Stomach (tissue), 9 donors: ENCODE data around the gene TNP1. TPM values are rescaled to one million over a fixed set of nuclear protein-coding genes. Genes with fewer than 3 reads are reported as not detected.

Source experiments
- DNase-seq, 2 donors: peaks; one replicate each; pipeline versions ENCODE4 v3.0.0 to v3.0.0-alpha.2; 2013 to 2019
- H3K27ac ChIP-seq, 5 donors: fragments of 200-600 bp in 4 of 5; sonication (generic) in 4 of 5; one replicate each; pipeline ENCODE4 v1.5.1; 2013 to 2019; ENCODE audit warnings: mild to moderate bottlenecking in 1 of 5, moderate library complexity in 1 of 5
- H3K27me3 ChIP-seq, 3 donors: fragments of 200-600 bp; sonication (generic); one replicate each; pipeline ENCODE4 v1.5.1; 2017 to 2019; ENCODE audit warnings: mixed run types in 1 of 3
- H3K36me3 ChIP-seq, 4 donors: fragments of 200-600 bp; sonication (generic); 1 replicate in 3 of 4; 2 replicates in 1 of 4; pipeline ENCODE4 v1.5.1; 2016 to 2019
- H3K4me1 ChIP-seq, 4 donors: fragments of 200-600 bp; sonication (generic); one replicate each; pipeline ENCODE4 v1.5.1; 2016 to 2019
- H3K4me3 ChIP-seq, 4 donors: fragments of 200-600 bp; sonication (generic) in 3 of 4; one replicate each; pipeline ENCODE4 v1.5.1; 2016 to 2019; ENCODE audit warnings: mild to moderate bottlenecking in 1 of 4
- H3K9me3 ChIP-seq, 4 donors: fragments of 200-600 bp; sonication (generic); one replicate each; pipeline ENCODE4 v1.5.1; 2016 to 2019
- EP300 ChIP-seq: sonication (generic); formaldehyde crosslinking; IDR thresholded peaks from one replicate; pipeline ENCODE4 v1.6.1; 2017; ENCODE audit warnings: antibody characterized with exemption
- POLR2A ChIP-seq, 4 donors: fragments of 450-650 bp; IDR thresholded peaks; one replicate each; pipeline ENCODE4 v1.6.1; 2016; ENCODE audit warnings: antibody characterized with exemption in 4 of 4, control low read depth in 2 of 4, mild to moderate bottlenecking in 1 of 4, moderate library complexity in 1 of 4
- POLR2AphosphoS5 ChIP-seq, 3 donors: sonication (generic); formaldehyde crosslinking; IDR thresholded peaks; one replicate each; pipeline ENCODE4 v1.6.1; 2016; ENCODE audit warnings: antibody characterized with exemption in 3 of 3
- WGBS, 5 donors: extraction: QIAGEN DNeasy Blood & Tissue Kit in 3 of 5; methylation state at CpG; one replicate each; pipeline versions ENCODE4 v1.1.5 to v1.1.7; 2013 to 2018; 5-methylcytosine and 5-hydroxymethylcytosine counted together
- intact Hi-C: fragments of 100-400 bp; cut with DNase I; formaldehyde crosslinking; loops from one replicate; pipeline ENCODE4 v1.15.1; 2023; ENCODE audit warnings: low total_unique reads
- polyA plus RNA-seq, 3 donors: library from polyadenylated mRNA; stranded (reverse); fragments of 200-250 nt; gene quantifications; one replicate each; pipeline ENCODE4 v1.2.3, GENCODE V29; 2013
- total RNA-seq, 5 donors: library from RNA; depleted of rRNA; stranded (reverse); fragments of >200 nt; gene quantifications; one replicate each; pipeline versions ENCODE4 v1.1.0 to v1.2.3, GENCODE V29; 2014 to 2016
- TF ChIP-seq, protein P1 (sequence below), 7 experiments: fragments of 450-650 bp in 4 of 7; fragments of 200-600 bp in 3 of 7; sonication (generic) in 3 of 7; IDR thresholded peaks; one replicate each; pipeline ENCODE4 v1.5.1; 2016 to 2019; ENCODE audit warnings: antibody characterized with exemption in 7 of 7, control low read depth in 2 of 7, mild to moderate bottlenecking in 1 of 7
- donor health status: healthy with polysubstance abuse.
- donor health status: Bipolar disorder and iron deficiency.
- donor health status: healthy.

TNP1 gene
- total and polyA plus RNA-seq, 8 donors: not detected

DNA sequence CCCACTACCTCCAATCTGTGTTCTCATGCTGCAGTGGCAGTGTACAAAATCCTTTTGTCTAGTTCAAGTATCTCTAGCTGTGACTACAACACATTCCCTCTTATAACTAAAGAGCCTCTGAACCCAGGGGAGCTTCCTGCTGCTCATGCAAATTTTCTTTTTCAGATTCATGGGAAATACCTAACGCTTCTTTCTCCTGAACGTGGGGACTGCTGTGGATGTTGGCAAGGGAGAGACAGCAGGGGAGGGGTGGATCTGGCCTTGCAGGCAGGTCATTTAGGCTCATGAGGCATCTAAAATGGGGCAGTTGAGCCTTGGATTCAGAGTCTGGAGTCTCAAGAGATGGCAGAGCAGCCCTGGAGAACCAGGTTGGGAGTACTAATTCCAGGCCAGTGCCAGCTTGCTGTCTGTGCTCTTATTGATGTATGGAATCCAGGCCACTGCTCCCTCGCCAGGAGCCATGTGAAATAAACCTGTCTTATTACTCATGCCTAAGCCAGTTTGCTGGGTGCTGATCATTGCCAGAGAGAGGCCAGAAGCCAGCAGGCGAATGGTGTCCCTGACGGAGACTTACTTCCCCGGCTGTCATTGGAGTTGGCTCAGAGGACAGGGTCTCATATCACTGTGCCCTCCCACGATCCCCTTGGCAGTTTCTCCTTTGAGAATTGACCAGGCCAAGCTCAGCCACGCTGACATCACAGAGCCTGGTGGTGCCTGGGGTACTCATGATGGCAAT is 29.2 kb upstream of the TNP1 start:
- TF ChIP-seq POLR2AphosphoS5 (IDR thresholded peaks at IDR 0.05) (peak in 1 of 3 donors; percentile 11), POLR2A (IDR thresholded peaks at IDR 0.05) (no peak)
- no peak overlapping the region for H3K4me3 ChIP-seq
- H3K4me1 ChIP-seq: peaks cover 0 to 8% (median 0%) of the 10 kb centered on the region in 4 donors
- no peaks in the 10 kb centered on the region for H3K27me3 ChIP-seq
- intact Hi-C loops: no loop called here
- no peaks in the 10 kb centered on the region for H3K36me3 ChIP-seq
- H3K9me3 ChIP-seq: no peaks in the 10 kb centered on the region
- 75 to 87% (median 81%) methylated on average over 8 of the region's 8 CpGs for WGBS, 5 donors
- H3K27ac ChIP-seq: no peak overlapping the region
- DNase-seq: no peak

GRCh38 chr2:216888081-216888480 is 28.2 kb upstream of the TNP1 start:
- Histone ChIP-seq H3K4me1 (peaks cover 0 to 17% (median 5%) of the 10 kb centered on the region in 4 donors), H3K4me3 (no peak overlapping the region), H3K27ac (no peak overlapping the region), H3K36me3 (no peaks in the 10 kb centered on the region), H3K9me3 (no peaks in the 10 kb centered on the region), H3K27me3 (no peaks in the 10 kb centered on the region)
- no peak for DNase-seq
- 85 to 96% (median 91%) methylated on average over 5 of the region's 5 CpGs for WGBS, 5 donors
- intact Hi-C loops: no loop called here
- TF ChIP-seq, protein P1, sequence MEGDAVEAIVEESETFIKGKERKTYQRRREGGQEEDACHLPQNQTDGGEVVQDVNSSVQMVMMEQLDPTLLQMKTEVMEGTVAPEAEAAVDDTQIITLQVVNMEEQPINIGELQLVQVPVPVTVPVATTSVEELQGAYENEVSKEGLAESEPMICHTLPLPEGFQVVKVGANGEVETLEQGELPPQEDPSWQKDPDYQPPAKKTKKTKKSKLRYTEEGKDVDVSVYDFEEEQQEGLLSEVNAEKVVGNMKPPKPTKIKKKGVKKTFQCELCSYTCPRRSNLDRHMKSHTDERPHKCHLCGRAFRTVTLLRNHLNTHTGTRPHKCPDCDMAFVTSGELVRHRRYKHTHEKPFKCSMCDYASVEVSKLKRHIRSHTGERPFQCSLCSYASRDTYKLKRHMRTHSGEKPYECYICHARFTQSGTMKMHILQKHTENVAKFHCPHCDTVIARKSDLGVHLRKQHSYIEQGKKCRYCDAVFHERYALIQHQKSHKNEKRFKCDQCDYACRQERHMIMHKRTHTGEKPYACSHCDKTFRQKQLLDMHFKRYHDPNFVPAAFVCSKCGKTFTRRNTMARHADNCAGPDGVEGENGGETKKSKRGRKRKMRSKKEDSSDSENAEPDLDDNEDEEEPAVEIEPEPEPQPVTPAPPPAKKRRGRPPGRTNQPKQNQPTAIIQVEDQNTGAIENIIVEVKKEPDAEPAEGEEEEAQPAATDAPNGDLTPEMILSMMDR (IDR thresholded peaks at IDR 0.05): no peak
- TF ChIP-seq EP300 (no peak), POLR2A (IDR thresholded peaks at IDR 0.05) (no peak), POLR2AphosphoS5 (IDR thresholded peaks at IDR 0.05) (no peak)

- DNase-seq: peak in 1 of 2 donors; percentile 29
- no peak overlapping the region for H3K27ac ChIP-seq
- H3K27me3 ChIP-seq: no peaks in the 10 kb centered on the region
- intact Hi-C loops: no loop called here
- no peaks in the 10 kb centered on the region for H3K9me3 ChIP-seq
- no peak overlapping the region for H3K4me3 ChIP-seq
- 37 to 81% (median 73%) methylated on average over 8 of the region's 8 CpGs for WGBS, 5 donors
- peaks cover 0 to 25% (median 9%) of the 10 kb centered on the region in 4 donors for H3K4me1 ChIP-seq
- no peaks in the 10 kb centered on the region for H3K36me3 ChIP-seq
- TF ChIP-seq POLR2A (IDR thresholded peaks at IDR 0.05): no peak
- TF ChIP-seq POLR2AphosphoS5 (IDR thresholded peaks at IDR 0.05): no peak
- no peak for TF ChIP-seq EP300
- TF ChIP-seq, protein P1 (IDR thresholded peaks at IDR 0.05): no peak
These were observed 27.3 kb upstream of the TNP1 start for GRCh38 chr2:216887138-216887537.

DNA sequence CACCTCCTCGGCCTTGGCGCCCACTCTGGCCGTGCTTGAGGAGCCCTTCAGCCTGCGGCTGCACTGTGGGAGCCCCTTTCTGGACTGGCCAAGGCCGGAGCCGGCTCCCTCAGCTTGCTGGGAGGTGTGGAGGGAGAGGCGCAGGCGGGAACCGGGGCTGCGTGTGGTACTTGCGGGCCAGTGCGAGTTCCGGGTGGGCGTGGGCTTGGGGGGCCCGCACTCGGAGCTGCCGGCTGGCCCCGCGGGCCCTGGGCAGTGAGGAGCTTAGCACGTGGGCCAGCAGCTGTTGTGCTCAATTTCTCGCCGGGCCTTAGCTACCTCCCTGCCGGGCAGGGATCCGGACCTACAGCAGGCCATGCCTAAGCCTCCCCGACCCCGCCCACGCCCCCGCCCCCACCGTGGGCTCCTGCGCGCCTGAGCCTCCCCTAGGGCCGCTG is 25.3 kb upstream of the TNP1 start:
- H3K4me3 ChIP-seq: no peak overlapping the region
- H3K27ac ChIP-seq: no peak overlapping the region
- 93 to 98% (median 96%) methylated on average over 10 to 32 of the region's 32 CpGs for WGBS, 5 donors
- H3K9me3 ChIP-seq: no peaks in the 10 kb centered on the region
- no peak for DNase-seq
- peaks cover 0 to 38% (median 12%) of the 10 kb centered on the region in 4 donors for H3K4me1 ChIP-seq
- no peaks in the 10 kb centered on the region for H3K27me3 ChIP-seq
- H3K36me3 ChIP-seq: no peaks in the 10 kb centered on the region
- intact Hi-C loops: no loop called here
- TF ChIP-seq EP300: no peak
- TF ChIP-seq POLR2A (IDR thresholded peaks at IDR 0.05): no peak
- no peak for TF ChIP-seq POLR2AphosphoS5 (IDR thresholded peaks at IDR 0.05)
- TF ChIP-seq, protein P1 (IDR thresholded peaks at IDR 0.05): no peak

DNA sequence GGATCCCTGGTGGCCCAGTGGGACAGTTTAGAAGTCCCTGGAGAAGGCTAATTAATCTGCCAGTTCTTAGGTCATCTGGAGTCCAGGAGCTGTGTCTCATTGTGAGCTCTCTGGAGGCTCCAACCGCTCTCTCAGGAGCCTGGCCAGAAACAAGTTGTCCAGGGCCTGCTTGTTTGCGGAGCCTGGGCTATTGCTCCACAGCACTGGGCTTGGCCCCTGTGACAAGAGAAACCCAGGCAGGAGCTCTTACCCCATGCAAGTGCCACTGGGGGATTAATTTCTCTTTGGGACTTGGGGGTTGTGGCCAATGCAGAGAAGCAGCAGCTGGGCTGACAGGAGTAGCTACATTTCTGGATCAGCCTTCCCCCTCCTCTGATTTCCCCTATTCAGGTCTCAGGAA is 24.5 kb upstream of the TNP1 start:
- peaks cover 0 to 39% (median 14%) of the 10 kb centered on the region in 4 donors for H3K4me1 ChIP-seq
- no peaks in the 10 kb centered on the region for H3K27me3 ChIP-seq
- TF ChIP-seq, protein P1 (IDR thresholded peaks at IDR 0.05): no peak
- TF ChIP-seq EP300 (no peak), POLR2AphosphoS5 (IDR thresholded peaks at IDR 0.05) (no peak), POLR2A (IDR thresholded peaks at IDR 0.05) (no peak)
- no peak for DNase-seq
- peak overlapping the region in 2 of 5 donors; percentile 34 to 72 for H3K27ac ChIP-seq
- H3K36me3 ChIP-seq: no peaks in the 10 kb centered on the region
- intact Hi-C loops: no loop called here
- H3K4me3 ChIP-seq: no peak overlapping the region
- no peaks in the 10 kb centered on the region for H3K9me3 ChIP-seq
- 80 to 100% (median 92%) methylated on average over 2 of the region's 2 CpGs for WGBS, 5 donors
